ENCODE results near the gene PRKD1.

GRCh38 chr14:29587761-29588470 lies 339.7 kb downstream of the PRKD1 start:
- no peak for TF ChIP-seq CTCF (IDR thresholded peaks at IDR 0.05)
- TF ChIP-seq NFIC (IDR thresholded peaks at IDR 0.05; ENCODE audit: borderline replicate concordance): no peak
- no peak for TF ChIP-seq EZH2phosphoT487 (IDR thresholded peaks at IDR 0.05; ENCODE audit: borderline replicate concordance, low read depth)
- no peak for TF ChIP-seq EP300 (IDR thresholded peaks at IDR 0.05; ENCODE audit: borderline replicate concordance in 1 of 2, low read depth in 1 of 2, low read length in 1 of 2)
- TF ChIP-seq RAD21 (IDR thresholded peaks at IDR 0.05; ENCODE audit: low read length): no peak
- TF ChIP-seq REST (IDR thresholded peaks at IDR 0.05; ENCODE audit: low read depth, low read length): no peak
- no peak for TF ChIP-seq SIN3A (IDR thresholded peaks at IDR 0.05; ENCODE audit: borderline replicate concordance, low read depth, low read length)
- TF ChIP-seq POLR2AphosphoS5 (IDR thresholded peaks at IDR 0.05; ENCODE audit: low read depth, low read length): no peak

All from SK-N-SH (cell line).